ELF-1 (cell line): ENCODE measurements around the gene PLEKHA6.

Source experiments
- DNase-seq: peaks from one replicate; pipeline ENCODE4 v3.0.0-alpha.2; 2016; ENCODE audit warnings: low read depth, low spot score

The PLEKHA6 gene

DNA sequence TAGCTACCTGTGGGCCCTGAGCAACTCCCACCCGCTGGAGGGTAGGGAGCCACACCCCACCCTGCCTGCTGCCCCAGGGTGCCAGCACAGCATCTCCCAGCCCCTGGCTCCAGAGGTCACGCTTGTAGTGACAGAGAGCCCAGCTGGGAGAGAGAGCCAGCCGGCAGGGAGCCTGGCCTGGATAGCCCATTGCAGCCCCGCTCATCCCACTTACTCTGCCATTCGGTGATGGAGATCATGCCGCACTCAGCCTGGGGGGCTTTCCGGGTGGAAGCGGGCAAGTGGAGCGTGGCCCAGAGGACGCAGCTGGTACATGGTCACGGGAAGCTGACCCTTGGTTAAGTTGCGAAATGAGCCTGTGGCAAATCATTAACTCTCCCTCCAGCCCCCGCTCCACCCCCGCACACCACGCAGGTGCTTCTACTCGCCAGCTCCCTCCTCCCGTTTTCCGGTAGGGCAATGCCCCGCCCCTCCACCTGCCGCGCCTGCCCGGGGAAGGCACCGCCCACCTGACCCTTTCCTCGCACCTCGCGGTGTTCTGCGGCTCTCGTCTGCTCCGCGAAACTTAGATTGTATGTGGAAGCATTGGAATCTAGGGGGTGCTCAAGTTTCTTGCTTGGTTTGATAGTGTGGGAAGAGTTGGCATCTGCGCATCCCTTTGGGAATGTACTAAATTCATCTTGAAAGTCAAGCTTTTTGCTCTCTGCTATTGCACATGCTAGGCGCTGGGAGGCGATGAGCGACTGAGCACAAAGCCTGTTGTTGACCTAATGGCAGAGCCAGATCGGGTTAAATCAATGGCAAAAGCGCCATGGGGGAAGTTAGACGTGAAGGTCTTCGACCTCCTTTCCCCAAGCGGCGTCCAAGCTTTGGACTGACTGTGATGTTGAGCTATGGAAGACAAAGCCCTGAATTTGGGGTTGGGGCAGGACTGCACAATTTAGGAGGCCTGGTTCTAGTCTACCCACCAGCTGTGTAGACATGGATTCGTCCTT is 145.8 kb downstream of the PLEKHA6 start, which contains the start of gene GOLT1A:
GOLT1A (minus strand) TSS at position 321 of the 995 bp plus-strand sequence; CDS start at position 239, 82 bp downstream.
- DNase-seq, result peak; percentile 83

DNA sequence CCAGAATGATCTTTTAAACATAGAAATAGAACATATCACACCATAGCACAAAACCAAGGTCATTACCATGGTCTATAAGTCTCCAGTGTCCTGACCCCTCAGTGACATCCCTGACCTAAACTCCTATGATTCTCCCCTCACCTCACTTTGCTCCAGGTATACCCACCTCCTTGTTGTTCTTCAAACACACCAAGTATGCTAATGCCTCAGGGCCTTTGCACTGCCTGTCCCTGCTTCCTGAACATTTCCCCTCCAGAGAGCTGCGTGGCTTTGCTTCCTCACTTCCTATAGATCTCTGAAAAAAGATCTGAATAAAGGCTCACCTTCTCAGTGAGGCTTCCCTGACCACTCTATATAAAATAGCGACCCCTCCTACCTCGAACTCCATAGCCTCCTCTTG is 147.0 kb downstream of the PLEKHA6 start:
- DNase-seq, result no peak

DNA sequence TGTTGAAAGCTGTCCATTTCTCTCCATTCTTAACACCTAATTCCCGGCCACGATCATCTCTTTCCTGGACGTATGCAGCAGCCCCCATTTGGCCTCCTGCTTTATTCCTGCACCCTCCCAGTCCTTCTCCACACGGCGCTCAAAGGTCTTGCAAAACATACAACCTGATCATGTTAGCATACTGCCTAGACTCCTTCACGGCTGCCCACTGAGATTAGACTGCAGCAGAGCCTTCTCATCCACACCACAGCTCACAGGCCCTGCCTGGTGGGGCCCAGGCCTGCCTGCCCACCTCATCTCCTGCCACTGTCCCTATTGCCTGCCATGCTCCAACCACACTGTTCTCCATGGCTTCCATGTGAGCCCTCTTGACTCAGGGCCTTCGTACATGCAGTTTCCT is 148.7 kb downstream of the PLEKHA6 start:
- no peak for DNase-seq

DNA sequence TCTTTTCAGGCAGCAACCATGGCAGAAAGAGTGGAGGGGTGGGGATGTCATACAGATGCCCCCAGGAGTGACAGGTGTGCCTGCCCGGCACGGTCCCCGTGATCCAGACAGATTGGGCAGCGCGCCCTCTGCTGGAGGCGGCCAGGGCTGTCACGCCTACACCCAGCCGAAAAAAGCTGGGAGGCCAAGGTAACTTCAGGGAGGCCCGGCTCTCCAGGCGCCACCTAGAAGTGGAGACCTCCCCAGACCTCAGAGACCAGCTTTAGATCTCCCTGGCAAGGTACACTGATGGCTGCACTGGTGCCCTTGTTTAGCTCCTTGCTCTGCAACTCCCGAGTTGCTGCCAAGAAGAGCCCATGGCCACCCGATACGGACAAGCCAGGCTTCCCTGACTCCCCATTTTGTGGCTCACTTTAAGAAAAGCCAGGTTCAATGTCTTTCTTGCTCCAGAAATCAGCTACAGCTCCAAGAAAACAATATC is 152.6 kb downstream of the PLEKHA6 start:
- DNase-seq, result peak; percentile 90

DNA sequence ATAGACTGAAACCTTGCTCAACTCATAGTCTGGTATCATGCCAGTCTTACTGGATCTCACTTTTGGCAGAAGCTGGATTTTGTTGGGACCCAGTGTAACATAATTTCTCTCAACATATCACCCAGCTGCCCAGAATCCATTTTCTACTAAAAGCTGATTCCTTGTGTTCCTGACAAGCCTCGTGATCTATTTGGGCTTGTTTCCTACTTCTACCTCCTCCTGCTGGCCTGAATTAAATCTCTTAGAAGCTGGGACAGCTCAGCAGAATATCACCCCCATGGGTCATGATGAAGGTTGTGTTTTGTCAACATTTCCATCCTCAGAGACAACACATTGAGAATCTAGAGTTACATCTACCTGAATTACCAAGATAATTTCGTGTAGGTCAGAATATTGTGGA is 153.6 kb downstream of the PLEKHA6 start:
- DNase-seq, result no peak

DNA sequence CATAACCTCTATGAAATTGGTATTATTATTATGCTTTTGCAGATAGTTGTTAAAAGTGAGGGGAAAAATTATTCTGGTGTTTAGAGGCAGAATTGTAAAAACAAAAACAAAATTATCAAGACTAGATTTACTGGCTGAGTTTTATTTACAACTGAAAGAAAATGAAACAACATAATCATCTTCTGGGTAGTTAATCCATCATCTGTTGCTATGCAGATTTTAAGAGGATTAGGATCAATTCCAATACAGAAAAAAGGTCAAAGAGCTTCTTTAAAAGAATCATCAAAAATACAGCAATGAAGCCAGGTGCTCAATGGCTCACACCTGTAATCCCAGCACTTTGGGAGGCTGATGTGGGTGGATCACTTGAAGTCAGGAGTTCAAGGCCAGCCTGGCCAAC is 154.2 kb downstream of the PLEKHA6 start:
- DNase-seq, result no peak

DNA sequence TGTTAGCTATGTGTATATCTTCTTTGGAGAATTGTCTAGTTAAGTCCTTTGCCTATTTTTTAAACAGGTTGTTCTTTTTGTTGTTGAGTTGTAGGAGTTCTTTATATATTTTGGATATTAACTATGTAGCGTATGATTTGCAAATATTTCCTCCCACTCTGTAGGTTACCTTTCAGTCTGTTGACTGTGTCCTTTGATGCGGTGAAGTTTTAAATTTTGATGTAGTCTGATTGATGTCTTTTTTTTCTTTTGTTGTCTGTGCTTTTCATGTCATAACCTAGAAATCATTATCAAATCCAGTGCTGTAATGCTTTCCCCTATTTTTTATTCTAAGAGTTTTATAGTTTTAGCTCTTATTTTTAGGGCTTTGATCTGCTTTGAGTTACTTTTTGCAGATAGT is 154.8 kb downstream of the PLEKHA6 start:
- DNase-seq, result no peak

DNA sequence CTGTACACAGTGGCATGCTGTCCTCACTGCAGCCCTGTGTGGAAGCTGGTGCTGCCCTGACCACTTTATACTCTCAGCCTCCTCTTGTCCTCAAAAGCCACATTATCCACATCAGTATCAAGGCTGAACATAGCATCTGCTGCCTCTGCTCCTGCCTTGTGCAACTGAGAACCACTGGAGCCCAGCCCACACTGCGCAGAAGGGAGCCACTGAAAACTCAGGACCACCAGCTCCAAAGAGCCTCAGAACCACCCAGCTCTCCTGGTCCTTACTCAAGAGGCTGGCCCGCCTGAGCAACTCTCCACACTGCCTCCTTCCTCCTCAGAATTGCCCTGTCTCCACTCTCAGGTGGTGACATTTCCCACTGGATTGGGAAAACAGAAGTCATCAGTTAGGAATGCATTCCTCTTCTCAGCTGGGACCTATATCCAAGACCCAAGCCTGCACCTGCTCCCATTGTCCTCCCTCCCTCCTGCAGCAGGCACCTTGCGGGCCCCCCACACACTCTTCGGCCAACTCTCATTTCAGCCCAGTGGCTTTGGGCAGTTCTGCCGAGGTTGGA is 156.4 kb downstream of the PLEKHA6 start:
- DNase-seq, result no peak

DNA sequence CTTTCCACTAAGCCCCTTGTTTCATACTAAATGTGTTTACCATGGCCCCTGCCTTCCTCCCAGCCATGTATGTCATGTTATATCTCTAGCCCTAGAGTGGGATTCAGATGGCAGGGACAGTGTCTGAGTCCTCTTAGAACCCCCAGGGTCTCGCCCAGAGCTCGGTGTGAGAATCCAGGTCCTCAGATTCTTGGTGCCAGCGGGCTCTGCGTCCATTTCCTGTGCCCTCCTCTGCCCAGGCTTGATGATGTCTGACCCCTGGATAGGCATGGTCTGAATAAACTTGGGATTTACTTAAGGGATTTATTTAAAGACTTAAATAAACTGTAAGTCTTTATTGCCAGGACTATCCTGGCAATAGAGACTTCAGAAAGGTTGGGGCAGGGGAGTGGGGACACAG is 157.2 kb downstream of the PLEKHA6 start:
- DNase-seq, result no peak

DNA sequence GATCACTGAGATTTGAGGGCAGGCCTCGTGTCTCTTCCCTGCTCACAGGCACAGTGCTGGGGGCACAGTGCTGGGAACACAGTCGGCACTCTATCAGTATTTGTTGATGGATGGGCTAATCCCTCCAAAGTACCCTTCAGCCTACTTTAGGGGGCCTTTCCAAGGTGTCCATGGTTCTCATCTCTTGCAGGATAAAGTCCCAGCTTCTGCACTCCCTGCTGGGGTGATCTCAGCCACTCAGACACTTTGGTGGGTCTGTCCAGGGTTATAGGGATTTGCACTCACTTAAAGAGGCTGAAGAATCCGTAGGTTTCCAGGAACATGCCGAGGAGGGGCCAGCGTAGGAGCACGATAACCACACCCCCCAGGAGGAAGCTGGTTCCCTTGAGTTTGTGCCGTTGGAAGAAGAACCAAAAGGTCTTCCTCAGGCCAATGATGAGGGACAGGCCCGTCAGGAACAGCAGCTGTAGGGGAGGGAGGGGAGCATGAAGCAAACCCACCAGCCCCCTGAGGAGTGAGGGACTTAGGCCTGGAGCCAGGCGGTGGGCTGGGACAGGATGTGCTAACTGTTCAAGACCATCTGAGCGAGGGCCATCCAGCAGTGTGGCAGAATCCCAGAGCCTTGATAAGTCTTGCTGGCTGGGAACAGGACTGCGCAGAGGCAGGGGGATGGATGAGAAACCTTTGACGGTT is 158.2 kb downstream of the PLEKHA6 start:
- DNase-seq, result peak; percentile 23

DNA sequence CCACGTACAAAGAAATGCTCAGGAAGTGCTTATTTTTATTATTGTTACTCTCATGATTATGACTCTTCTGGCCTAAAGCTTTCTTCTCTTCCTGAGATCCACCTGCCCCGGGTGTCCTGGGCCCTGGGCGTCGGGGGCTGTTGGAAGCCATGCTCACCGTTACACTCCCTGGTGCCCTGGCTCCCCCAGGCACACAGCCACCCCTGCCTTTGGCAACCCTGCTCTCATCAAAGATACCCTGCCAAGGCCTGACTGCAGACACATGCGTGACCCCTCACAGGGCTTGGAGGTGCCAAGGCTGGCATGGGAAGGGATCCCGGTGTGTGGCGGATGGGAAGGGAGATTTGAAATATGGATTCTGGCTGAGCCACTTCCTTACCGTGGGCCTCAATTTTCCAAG is 160.2 kb downstream of the PLEKHA6 start:
- DNase-seq, result no peak

DNA sequence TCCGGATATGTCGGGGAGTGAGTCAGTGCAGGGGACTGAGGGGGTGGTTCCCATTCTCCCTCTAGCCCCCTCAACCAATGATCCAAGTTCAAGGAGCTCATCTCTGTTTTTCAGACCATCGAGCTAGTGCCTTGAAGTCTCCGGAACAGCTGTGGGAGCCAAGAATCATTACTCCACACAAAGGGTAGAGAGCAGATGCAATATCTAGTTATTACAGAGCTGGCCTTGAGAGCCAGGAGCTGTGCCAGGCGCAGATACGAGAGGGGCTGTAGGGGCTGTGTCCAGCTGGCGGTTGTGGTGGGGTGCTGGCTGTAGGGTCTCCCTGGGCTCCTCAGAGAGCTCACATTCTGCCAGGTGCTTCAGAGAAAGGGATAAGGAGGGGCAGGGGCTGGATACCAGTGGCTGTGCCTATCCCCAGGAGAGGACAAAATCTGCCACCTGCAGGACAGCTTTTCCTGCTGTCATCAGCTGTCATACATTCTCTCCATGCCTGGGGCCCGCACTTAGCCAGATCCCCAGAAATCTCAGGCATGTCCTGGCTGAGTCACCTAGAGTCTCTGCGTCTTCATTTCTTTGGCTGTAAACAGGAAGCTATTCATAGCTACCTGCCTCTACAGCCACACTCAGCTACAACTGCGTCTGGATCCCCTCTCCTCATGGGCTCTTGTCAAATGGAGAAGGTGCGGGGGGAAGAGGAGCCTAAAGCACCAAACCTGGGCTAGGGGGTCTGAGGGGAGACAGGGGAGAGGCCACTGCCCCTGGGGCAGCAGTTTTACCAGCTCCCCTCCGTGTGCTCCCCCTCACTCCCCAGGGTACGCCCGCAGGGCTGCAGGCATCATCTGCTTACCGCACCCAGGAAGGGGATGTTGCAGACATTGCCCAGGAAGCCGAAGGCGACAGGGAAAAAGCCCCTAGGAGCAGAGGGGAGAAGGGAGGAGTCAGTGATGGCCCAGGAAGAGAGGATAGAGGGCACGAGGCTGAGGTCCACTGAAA is 161.1 kb downstream of the PLEKHA6 start:
- peak; percentile 78 for DNase-seq

DNA sequence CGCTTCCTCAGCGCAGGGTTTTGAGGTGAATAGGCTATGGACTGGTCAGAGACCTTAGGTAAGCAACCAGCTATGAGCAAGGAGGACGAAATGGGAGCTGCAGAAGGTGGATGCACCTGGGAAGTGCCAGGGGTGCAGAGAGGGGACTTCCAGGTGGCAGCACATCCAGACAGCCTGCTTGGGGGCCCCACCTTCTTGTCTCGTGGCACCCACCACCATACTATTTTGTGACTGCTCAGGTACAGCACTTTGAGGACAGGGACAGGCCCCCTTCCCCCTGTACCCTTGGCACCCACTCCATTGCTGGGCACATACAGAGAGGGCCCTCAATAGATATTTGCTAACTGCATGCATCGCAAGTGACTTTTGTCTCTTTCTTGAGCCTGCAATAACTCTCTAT is 162.7 kb downstream of the PLEKHA6 start:
- no peak for DNase-seq

DNA sequence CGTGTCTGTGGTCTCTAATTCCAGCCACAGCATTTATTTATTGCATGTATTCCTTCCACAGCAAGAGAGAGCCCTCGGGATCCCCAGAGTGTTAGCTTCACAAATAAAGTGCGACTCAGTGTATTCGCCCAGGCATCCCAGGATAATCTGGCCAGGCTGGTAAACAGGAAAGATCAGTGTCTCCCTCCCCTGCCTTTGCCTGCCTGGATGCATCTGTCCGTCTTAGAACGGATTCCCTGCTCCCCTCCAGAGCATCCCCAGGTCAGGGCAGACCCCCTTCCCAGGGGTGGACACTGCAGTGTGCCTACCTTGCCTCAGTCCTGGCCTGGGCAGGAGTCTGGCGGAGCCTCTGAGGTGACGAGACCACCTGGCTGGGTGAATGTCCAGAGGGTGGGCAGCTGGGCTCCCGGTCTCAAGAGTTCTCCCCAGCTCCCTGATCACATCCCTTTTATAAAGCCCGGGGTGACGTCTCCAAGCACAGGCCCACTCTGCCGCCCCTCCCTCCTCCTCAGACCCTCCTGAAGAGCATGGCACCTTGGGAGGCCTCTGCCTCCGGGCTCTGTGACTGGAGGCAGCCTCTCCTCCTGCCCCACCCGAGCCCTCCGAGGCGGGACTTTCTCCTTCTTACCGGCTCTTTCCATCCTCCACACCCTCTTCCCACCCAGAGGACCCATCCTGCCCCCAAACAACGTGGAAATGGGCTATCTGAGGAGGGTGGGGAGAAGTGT is 163.5 kb downstream of the PLEKHA6 start, which contains the start of gene KISS1:
KISS1 (minus strand) TSS at position 424 of the 728 bp plus-strand sequence. CDS start 3,615 bp downstream, outside the sequence.
- DNase-seq, result peak; percentile 14

DNA sequence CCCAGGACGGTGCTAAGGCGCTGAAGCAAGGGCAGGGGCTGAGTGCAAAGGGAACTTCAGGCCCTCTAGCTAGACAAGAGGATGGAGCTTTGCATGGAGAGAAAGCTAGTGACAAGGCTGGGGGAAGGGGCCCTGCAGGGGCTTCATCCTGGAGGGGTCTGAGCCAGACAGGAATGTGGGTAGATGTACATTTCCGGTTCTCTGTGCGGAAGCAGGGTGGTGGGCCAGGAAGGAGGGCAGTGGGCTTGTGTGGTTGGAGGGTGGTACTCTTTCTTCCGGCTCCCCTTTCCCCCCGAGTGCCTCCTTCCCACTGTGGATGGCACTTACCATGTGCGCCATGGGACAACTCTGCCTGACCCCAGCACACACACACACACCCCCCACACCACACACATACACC is 165.0 kb downstream of the PLEKHA6 start:
- no peak for DNase-seq

DNA sequence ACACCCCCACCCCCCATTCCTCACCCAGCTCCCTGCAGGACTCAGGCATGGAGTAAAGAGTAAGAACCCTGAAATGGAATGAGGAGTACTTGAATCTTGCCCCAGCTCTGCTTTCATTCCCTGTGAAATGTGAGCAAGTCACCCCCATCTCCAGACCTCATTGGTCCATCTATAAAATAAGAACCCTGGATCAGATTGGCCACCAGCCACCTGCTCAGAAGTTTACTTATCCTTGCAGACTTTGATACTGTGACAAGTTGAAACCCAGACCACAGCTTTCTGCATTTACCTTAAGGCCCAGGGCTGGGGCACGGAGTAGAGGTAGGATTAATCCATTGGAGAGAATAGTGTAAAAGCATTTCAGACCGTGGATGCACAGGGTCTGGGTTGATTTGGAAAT is 165.6 kb downstream of the PLEKHA6 start:
- DNase-seq, result no peak

DNA sequence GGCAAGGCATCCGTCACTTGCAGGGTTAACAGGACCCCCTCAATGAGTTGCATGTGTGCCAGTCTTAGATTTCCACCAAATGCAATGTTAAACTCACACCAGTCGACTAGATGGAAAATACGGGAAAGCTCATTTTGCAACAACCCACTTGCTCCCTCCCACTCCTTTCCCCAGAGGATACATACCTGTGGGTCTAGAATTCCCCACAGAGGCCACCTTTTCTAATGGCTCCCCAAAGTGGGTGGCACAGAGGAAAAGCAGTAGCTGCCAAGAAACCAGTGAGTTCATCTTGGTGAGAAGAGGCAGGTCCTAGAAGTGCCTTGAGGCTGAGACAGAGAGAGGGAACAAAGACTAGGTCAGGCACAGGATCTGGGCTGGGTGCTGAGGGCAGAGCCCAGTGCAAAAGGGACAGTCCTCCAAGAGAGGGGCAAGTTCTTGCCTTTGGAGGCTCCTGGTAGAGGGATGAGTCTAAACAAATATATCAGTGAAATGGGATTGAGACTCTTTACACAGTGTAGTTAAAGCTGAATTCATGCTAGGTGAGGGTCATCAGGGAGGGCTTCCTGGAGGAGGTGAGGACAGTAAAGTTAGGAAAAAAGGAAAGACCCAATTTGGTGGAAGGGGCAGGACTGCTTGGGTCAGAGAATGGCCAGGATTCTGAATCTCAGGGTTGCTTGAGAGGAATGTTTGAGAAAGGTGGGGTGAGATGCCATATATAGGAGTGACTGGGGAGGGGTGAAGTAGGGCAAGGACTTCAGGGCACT is 167.0 kb downstream of the PLEKHA6 start:
- DNase-seq, result no peak

DNA sequence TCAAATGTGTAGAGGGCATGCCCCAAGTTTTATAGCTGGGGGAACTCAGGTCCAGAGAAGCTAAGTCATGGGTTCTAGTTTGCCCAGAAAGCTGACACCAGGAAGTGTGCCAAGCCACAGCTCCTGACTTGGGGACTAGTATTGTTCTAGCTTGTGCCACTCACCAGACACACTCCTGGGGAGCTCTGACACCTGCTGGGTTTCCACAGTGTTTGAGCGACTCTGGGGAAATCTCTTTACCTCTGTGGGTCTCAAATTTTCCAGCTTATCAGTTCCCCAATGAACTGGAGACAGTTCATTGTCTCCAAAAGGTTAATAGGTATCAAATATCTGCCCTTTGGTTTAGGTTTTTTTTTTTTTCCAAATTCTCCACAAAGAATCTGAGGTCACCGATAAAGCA is 167.7 kb downstream of the PLEKHA6 start:
- DNase-seq, result no peak

DNA sequence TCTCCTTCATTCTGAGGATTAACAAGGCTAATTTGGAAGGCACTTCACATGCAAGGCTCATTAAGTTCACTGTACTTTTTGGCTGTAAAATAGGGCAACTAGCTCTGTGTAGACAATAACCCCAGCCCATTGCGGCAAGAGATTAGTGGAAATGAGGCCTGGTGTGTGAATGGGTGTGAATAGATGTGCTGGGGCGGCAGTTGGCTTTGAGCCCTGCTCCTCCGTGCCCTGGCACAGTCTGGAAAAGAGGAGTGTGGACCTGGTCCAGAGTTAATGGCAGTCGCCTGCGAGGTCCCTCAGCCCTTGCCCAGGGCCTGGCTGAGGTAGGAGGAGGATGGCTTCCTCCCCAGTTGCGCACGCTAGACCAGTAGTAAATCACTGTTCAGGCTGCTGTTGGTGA is 168.3 kb downstream of the PLEKHA6 start:
- DNase-seq, result no peak
